Uterus (tissue), 4 donors: ENCODE measurements around the gene PLEKHG1. TPM values are rescaled to one million over a fixed set of nuclear protein-coding genes. Genes with fewer than 3 reads are reported as not detected.

ENCODE experiments used
- DNase-seq, 2 donors: peaks; one replicate each; pipeline ENCODE4 v3.0.0-alpha.2; 2019 to 2020
- H3K27ac ChIP-seq, 2 donors: fragments of 200-600 bp; sonication (generic); 1 replicate in 1 of 2; 2 replicates in 1 of 2; pipeline ENCODE4 v1.5.1; 2016 to 2018
- H3K27me3 ChIP-seq, 2 donors: fragments of 200-600 bp; sonication (generic); one replicate each; pipeline ENCODE4 v1.5.1; 2018 to 2019; ENCODE audit warnings: control low read depth in 1 of 2
- H3K36me3 ChIP-seq, 2 donors: fragments of 200-600 bp; sonication (generic); one replicate each; pipeline ENCODE4 v1.5.1; 2019; ENCODE audit warnings: control low read depth in 1 of 2
- H3K4me1 ChIP-seq, 2 donors: fragments of 200-600 bp; sonication (generic); one replicate each; pipeline ENCODE4 v1.5.1; 2018 to 2019; ENCODE audit warnings: control low read depth in 1 of 2
- H3K4me3 ChIP-seq, 2 donors: fragments of 200-600 bp; sonication (generic); 1 replicate in 1 of 2; 2 replicates in 1 of 2; pipeline ENCODE4 v1.5.1; 2018 to 2019; ENCODE audit warnings: mild to moderate bottlenecking in 1 of 2
- H3K9me3 ChIP-seq, 2 donors: fragments of 200-600 bp; sonication (generic); one replicate each; pipeline ENCODE4 v1.5.1; 2019; ENCODE audit warnings: control low read depth in 1 of 2
- POLR2A ChIP-seq, 2 donors: fragments of 450-650 bp; IDR thresholded peaks; one replicate each; pipeline ENCODE4 v1.6.1; 2016; ENCODE audit warnings: antibody characterized with exemption in 2 of 2, mild to moderate bottlenecking in 1 of 2, moderate library complexity in 1 of 2
- intact Hi-C: fragments of 100-400 bp; cut with DNase I; formaldehyde crosslinking; loops from one replicate; pipeline ENCODE4 v1.15.1; 2023; ENCODE audit warnings: low total_unique reads
- total RNA-seq, 4 donors: library from RNA; depleted of rRNA in 3 of 4; stranded (reverse); fragments of >200 nt in 3 of 4; gene quantifications; one replicate each; pipeline versions ENCODE4 v1.1.0 to v1.2.4, GENCODE V29; 2014 to 2023
- TF ChIP-seq, protein P1 (sequence below), 4 experiments: fragments of 200-600 bp in 2 of 4; fragments of 450-650 bp in 2 of 4; sonication (generic) in 2 of 4; IDR thresholded peaks; one replicate each; pipeline ENCODE4 v1.5.1; 2016 to 2019; ENCODE audit warnings: antibody characterized with exemption in 4 of 4, mild to moderate bottlenecking in 2 of 4, moderate library complexity in 1 of 4
- donor health status: DM: yes; HTN: yes; CAD: no.

The PLEKHG1 gene
- total RNA-seq, 4 donors from 2014 or later, result 7.2 to 50.3 (median 33.0) TPM

DNA sequence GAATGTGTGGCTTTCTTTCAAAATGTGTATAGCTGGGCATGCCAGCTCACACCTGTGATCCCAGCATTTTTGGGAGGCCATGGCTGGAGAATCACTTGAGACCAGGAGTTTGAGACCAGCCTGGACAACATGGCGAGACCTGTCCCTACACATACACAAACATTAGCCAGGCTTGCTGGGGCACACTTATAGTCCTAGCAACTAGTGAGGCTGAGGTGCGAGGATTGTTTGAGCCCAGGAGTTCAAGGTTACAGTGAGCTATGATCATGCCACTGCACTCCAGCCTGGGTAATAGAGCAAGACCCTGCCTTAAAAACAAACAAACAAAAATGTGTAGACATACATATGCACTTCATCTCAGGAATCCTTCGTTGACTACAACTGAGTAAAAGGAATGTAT, 31.1 kb upstream of the PLEKHG1 start:
- no peak for TF ChIP-seq POLR2A (IDR thresholded peaks at IDR 0.05)
- TF ChIP-seq, protein P1, sequence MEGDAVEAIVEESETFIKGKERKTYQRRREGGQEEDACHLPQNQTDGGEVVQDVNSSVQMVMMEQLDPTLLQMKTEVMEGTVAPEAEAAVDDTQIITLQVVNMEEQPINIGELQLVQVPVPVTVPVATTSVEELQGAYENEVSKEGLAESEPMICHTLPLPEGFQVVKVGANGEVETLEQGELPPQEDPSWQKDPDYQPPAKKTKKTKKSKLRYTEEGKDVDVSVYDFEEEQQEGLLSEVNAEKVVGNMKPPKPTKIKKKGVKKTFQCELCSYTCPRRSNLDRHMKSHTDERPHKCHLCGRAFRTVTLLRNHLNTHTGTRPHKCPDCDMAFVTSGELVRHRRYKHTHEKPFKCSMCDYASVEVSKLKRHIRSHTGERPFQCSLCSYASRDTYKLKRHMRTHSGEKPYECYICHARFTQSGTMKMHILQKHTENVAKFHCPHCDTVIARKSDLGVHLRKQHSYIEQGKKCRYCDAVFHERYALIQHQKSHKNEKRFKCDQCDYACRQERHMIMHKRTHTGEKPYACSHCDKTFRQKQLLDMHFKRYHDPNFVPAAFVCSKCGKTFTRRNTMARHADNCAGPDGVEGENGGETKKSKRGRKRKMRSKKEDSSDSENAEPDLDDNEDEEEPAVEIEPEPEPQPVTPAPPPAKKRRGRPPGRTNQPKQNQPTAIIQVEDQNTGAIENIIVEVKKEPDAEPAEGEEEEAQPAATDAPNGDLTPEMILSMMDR (IDR thresholded peaks at IDR 0.05), result no peak
- intact Hi-C loops, result no loop called here
- H3K4me3 ChIP-seq, result no peak overlapping the region
- no peaks in the 10 kb centered on the region for H3K4me1 ChIP-seq
- no peak overlapping the region for H3K27ac ChIP-seq
- no peaks in the 10 kb centered on the region for H3K27me3 ChIP-seq
- H3K9me3 ChIP-seq, result no peaks in the 10 kb centered on the region
- no peak for DNase-seq
- H3K36me3 ChIP-seq, result no peaks in the 10 kb centered on the region

DNA sequence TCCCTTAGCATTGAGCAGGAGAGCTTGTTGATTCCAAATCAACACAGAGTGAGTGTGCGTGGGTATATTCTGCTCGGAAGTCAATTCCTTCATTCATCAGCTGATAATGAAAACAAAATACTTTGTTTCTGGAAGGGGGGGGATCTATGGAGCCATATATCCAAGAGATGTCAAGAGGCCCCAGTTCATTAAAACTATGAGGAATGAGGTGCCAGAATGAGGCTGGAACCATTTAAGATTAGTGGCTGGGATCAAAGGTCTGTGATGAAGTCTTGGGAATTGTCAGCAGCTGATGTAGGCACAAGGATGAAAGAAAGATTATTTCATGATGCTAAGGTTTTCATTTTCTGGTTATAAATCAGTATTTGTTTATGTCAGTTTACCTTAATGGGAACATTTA, 30.5 kb upstream of the PLEKHG1 start:
- DNase-seq, result no peak
- intact Hi-C loops, result no loop called here
- TF ChIP-seq, protein P1 (IDR thresholded peaks at IDR 0.05), result no peak
- TF ChIP-seq POLR2A (IDR thresholded peaks at IDR 0.05), result no peak
- Histone ChIP-seq H3K27me3 (no peaks in the 10 kb centered on the region), H3K4me3 (no peak overlapping the region), H3K27ac (no peak overlapping the region), H3K9me3 (no peaks in the 10 kb centered on the region), H3K4me1 (no peaks in the 10 kb centered on the region), H3K36me3 (no peaks in the 10 kb centered on the region)

DNA sequence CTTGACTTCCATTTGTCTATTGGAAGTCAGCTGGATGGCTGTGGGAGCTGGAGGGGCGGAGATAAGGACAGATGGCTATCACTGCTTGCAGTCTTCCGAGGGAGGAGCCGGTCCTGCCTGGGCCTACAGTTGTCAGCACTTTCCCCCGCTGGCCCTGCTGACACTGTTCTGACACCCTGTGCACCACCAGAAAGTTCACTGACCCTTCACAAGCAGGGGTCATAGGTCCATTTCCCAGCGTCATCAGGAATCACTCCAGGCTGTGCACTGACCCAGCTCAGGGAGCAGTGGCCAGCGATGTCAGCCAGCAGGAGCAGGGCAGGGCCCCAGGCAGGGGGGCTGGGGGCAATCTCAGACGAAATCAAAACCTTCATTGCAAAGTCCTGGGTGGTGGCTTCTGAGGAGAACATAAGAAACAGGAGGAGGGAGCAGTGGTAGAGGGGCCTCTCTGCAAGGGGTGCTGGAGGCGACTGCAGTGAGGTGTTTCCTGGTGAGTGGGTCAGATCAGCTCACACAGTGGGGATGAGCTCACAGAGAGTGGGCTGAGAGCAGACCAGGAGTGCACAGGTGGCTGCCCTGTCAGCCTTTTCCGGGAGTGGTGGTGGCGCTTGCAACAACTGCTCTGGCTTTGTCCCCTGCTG, 26.5 kb upstream of the PLEKHG1 start:
- intact Hi-C loops, result no loop called here
- H3K36me3 ChIP-seq, result no peaks in the 10 kb centered on the region
- H3K27me3 ChIP-seq, result no peaks in the 10 kb centered on the region
- no peak for DNase-seq
- TF ChIP-seq, protein P1 (IDR thresholded peaks at IDR 0.05), result no peak
- no peak for TF ChIP-seq POLR2A (IDR thresholded peaks at IDR 0.05)
- H3K4me3 ChIP-seq, result no peak overlapping the region
- no peaks in the 10 kb centered on the region for H3K4me1 ChIP-seq
- H3K27ac ChIP-seq, result no peak overlapping the region
- H3K9me3 ChIP-seq, result no peaks in the 10 kb centered on the region

DNA sequence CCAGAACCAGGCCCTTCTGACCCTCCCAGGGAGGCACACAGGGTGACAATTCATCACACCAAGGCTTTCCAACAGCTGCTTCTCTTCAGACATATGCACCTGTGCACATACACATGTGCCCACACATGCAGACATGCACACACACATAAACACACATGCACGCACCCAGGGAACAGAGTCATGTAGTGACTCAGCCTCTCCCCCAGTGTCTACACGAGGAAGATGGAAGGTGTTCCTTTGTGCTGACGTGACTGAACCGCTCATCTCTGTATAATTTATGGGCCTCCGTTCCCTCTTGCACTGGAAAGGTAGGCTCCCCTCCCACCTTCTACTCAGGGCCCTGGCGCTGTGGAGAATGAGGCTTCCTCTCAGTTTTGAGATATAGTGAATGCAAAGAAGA, 23.8 kb upstream of the PLEKHG1 start:
- Histone ChIP-seq H3K27me3 (no peaks in the 10 kb centered on the region), H3K4me3 (no peak overlapping the region), H3K9me3 (no peaks in the 10 kb centered on the region), H3K27ac (no peak overlapping the region), H3K36me3 (no peaks in the 10 kb centered on the region), H3K4me1 (no peaks in the 10 kb centered on the region)
- TF ChIP-seq, protein P1 (IDR thresholded peaks at IDR 0.05), result no peak
- TF ChIP-seq POLR2A (IDR thresholded peaks at IDR 0.05), result no peak
- intact Hi-C loops, result no loop called here
- no peak for DNase-seq

DNA sequence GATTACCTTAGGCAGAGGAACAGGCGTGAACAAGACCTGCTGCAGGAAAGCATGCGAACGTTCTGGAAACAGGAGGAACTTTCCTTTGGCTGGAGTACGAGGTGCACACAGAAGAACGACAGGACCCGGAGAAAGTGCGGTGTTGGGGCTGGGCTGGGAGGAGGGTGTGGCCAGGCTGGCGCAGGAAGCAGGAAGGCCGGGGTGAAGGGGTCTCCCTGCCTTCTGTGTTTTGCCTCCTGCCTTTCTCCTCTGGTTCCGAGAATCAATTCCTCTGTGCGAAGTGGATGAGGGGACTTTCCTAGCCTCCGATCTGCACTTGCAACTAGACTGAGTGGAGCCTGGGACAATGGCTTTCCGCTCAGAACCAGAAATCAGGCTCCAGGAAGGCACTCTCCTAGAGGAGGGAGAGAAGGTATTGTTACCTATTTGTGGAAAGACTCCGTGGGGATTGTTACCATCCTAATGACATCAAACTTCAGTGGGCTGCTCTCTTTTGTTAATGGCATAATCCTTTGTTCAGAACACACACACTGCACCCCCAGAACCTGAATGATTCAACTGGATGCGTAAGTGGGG, 22.9 kb upstream of the PLEKHG1 start:
- H3K9me3 ChIP-seq, result no peaks in the 10 kb centered on the region
- no peak overlapping the region for H3K4me3 ChIP-seq
- TF ChIP-seq POLR2A (IDR thresholded peaks at IDR 0.05), result no peak
- TF ChIP-seq, protein P1 (IDR thresholded peaks at IDR 0.05), result no peak
- intact Hi-C loops, result no loop called here
- DNase-seq, result no peak
- H3K27me3 ChIP-seq, result no peaks in the 10 kb centered on the region
- H3K4me1 ChIP-seq, result no peaks in the 10 kb centered on the region
- no peak overlapping the region for H3K27ac ChIP-seq
- no peaks in the 10 kb centered on the region for H3K36me3 ChIP-seq
